ENCODE results near the gene CKS2. TPM values are rescaled to one million over a fixed set of nuclear protein-coding genes. Genes with fewer than 3 reads are reported as not detected.
A peak's percentile ranks its signal among the peaks of the same experiment; 100 is the strongest.

Gene CKS2
- total and polyA plus RNA-seq, 2 of the 8 experiments (the other 6 are each of a cell fraction or from before 2014, with no cell fraction given): 337 to 689 TPM

DNA sequence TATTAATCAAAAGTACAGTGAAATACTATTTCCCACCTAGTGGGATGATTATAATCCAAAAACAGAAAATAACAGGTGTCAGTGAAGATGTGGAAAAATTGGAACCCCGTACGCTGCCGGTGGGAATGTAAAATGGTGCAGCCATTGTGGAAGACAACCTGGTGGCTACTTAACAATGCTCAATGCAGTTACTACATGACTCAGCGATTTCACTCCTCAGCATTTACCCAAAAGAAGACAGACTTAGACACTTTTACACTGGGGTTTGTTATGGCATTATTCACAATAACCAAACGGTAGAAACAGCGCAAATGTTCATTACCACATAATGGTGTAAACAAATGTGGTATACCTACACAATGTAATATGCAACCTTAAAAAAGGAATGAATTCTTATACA is 31.2 kb downstream of the CKS2 start:
- H2BK120ac ChIP-seq (replicated peaks; ENCODE audit: low read depth, low read length): no peak overlapping the region
- no peak overlapping the region for H3K23ac ChIP-seq (ENCODE audit: insufficient read length)
- H4K91ac ChIP-seq (replicated peaks; ENCODE audit: insufficient read length, low read length): no peak overlapping the region
- no peak overlapping the region for H2BK12ac ChIP-seq (ENCODE audit: low read depth, low read length)
- no peak overlapping the region for H3K18ac ChIP-seq (ENCODE audit: extremely low read depth, low read length)
- TF ChIP-seq BACH1 (IDR thresholded peaks at IDR 0.05; ENCODE audit: low read length) (peak; percentile 85), HDAC2 (IDR thresholded peaks at IDR 0.05; ENCODE audit: borderline replicate concordance in 1 of 2, low read depth in 2 of 2, low read length in 2 of 2) (no peak), FOSL1 (IDR thresholded peaks at IDR 0.05; ENCODE audit: insufficient read depth, low read depth, low read length) (no peak), MAFK (IDR thresholded peaks at IDR 0.05; ENCODE audit: low read depth, low read length) (peak; percentile 70)
- no peak for DNase-seq (ENCODE audit: low read depth in 1 of 2, low spot score in 2 of 2)
- no peak for FAIRE-seq
- no peak overlapping the region for H3K4me3 ChIP-seq (ENCODE audit: extremely low read depth in 1 of 4, insufficient read depth in 2 of 4, low read depth in 3 of 4, low read length in 4 of 4)
- no peak overlapping the region for H3K14ac ChIP-seq (ENCODE audit: insufficient read length)
- no peak overlapping the region for H3K27ac ChIP-seq (ENCODE audit: low read depth, low read length)
- H2BK20ac ChIP-seq (ENCODE audit: low read length): no peak overlapping the region
- H4K8ac ChIP-seq (ENCODE audit: extremely low read depth, insufficient read depth, low read length): no peak overlapping the region
- CTCF ChIA-PET (ENCODE audit: partially characterized antibody): no interaction called here
- no peaks in the 10 kb centered on the region for H3K9me3 ChIP-seq (ENCODE audit: insufficient read depth in 2 of 2, low read depth in 1 of 2, low read length in 1 of 2)
- no peaks in the 10 kb centered on the region for H3K27me3 ChIP-seq (replicated peaks in 1 of 4; ENCODE audit: control insufficient read depth in 3 of 4, extremely low read depth in 1 of 4, insufficient read depth in 3 of 4, low read length in 3 of 4)
- no peaks in the 10 kb centered on the region for H3K79me2 ChIP-seq (ENCODE audit: control insufficient read depth in 1 of 2, insufficient read depth in 2 of 2, low read length in 2 of 2)
- POLR2A ChIA-PET (ENCODE audit: partially characterized antibody): interaction anchor here (0.6 to 2.0 kb wide), 5 partner anchors 9 to 23 kb away, joined by 3 to 5 read pairs (median 4); partner anchors contain the start of gene SECISBP2
- H2AFZ ChIP-seq (ENCODE audit: low read length): no peak overlapping the region
- H3K4me1 ChIP-seq (replicated peaks in 1 of 4; ENCODE audit: control insufficient read depth in 3 of 4, insufficient read depth in 4 of 4, low read length in 3 of 4): no peaks in the 10 kb centered on the region
- H3K23me2 ChIP-seq (ENCODE audit: low read depth, low read length): no peaks in the 10 kb centered on the region
- H3K9ac ChIP-seq (replicated peaks in 1 of 4; ENCODE audit: extremely low read depth in 1 of 4, low read depth in 3 of 4, low read length in 3 of 4): no peak overlapping the region
- no peak overlapping the region for H3K4me2 ChIP-seq (ENCODE audit: insufficient read depth in 1 of 2, low read depth in 2 of 2, low read length in 2 of 2)
- H3K56ac ChIP-seq (replicated peaks; ENCODE audit: insufficient read length, low read depth, low read length): no peak overlapping the region
- H2AK5ac ChIP-seq (ENCODE audit: low read depth, low read length): no peak overlapping the region
- peaks cover 2 to 3% of the 10 kb centered on the region in 2 experiments for H4K20me1 ChIP-seq (replicated peaks in 1 of 2; ENCODE audit: control insufficient read depth in 1 of 2, insufficient read depth in 2 of 2, low read length in 2 of 2)
- peaks cover 2% of the 10 kb centered on the region; the same call in 1 of the 2 replicates for H3K79me1 ChIP-seq (ENCODE audit: low read depth, low read length)
- peaks cover 20 to 80% (median 51%) of the 10 kb centered on the region in 4 experiments; a peak in 7 of 8 replicates for H3K36me3 ChIP-seq (ENCODE audit: control insufficient read depth in 2 of 4, insufficient read depth in 4 of 4, low read length in 3 of 4)
- H2BK5ac ChIP-seq (ENCODE audit: low read depth, low read length): no peak overlapping the region
- H4K5ac ChIP-seq (ENCODE audit: insufficient read length, low read depth, low read length): no peak overlapping the region
- no peak overlapping the region for H2BK15ac ChIP-seq (ENCODE audit: low read length)
- H3K4ac ChIP-seq (replicated peaks; ENCODE audit: insufficient read length, low read depth, low read length): no peak overlapping the region
- 91% methylated on average over 6 of the region's 6 CpGs; no CpG with 5 or more reads in 1 of the 2 experiments for WGBS, 2 experiments (ENCODE audit: extremely low coverage in 1 of 2, insufficient coverage in 1 of 2, insufficient read length in 1 of 2, insufficient replicate concordance in 2 of 2, low coverage in 1 of 2, low lambda C conversion rate in 2 of 2, missing lambda C conversion rate in 1 of 2)

Measured in H1 (cell line).